A673 (cell line): ENCODE results near the gene PTGES2. TPM values are rescaled to one million over a fixed set of nuclear protein-coding genes. Genes with fewer than 3 reads are reported as not detected.

Experiments
- BruUV-seq: library from RNA; stranded (reverse); fragments of 400-500 nt; replicated peaks from 2 replicates; lab custom pipeline; 2021; lab: Mats Ljungman, UMichigan
- CTCF ChIA-PET: fragments of 300-600 bp; sonication (Branson Sonifier 250); formaldehyde crosslinking; loops from one replicate; lab custom pipeline; 2022; ENCODE audit warnings: antibody characterized with exemption; lab: Charles Lee
- POLR2A ChIA-PET: fragments of 300-600 bp; sonication (Branson Sonifier 250); formaldehyde crosslinking; loops from one replicate; lab custom pipeline; 2022; ENCODE audit warnings: antibody characterized with exemption; ENCODE audit not compliant: low non-redundant PET; lab: Charles Lee
- DNase-seq: peaks from one replicate; pipeline ENCODE4 v3.0.0-alpha.2; 2015; ENCODE audit warnings: low spot score
- H3K27ac ChIP-seq: fragments of 200-600 bp; sonication (generic); 2 replicates; pipeline ENCODE4 v1.5.1; 2016; ENCODE audit warnings: mixed run types, low read depth, mild to moderate bottlenecking, mixed read lengths, antibody characterized with exemption, low read length; ENCODE audit not compliant: poor library complexity, severe bottlenecking
- H3K27me3 ChIP-seq: fragments of 200-600 bp; sonication (generic); replicated peaks from 2 replicates; pipeline ENCODE4 v1.6.1; 2017; ENCODE audit warnings: mixed run types, low read depth, mild to moderate bottlenecking, mixed read lengths, antibody characterized with exemption, low read length; ENCODE audit not compliant: insufficient read depth, poor library complexity
- H3K36me3 ChIP-seq: fragments of 200-600 bp; sonication (generic); 2 replicates; pipeline ENCODE4 v1.6.1; 2016; ENCODE audit warnings: mixed run types, mild to moderate bottlenecking, mixed read lengths, antibody characterized with exemption, low read length; ENCODE audit not compliant: insufficient read depth, poor library complexity, severe bottlenecking
- H3K4me1 ChIP-seq: fragments of 200-600 bp; sonication (generic); 2 replicates; pipeline ENCODE4 v1.6.1; 2017; ENCODE audit warnings: mixed run types, mild to moderate bottlenecking, mixed read lengths, antibody characterized with exemption, low read length; ENCODE audit not compliant: insufficient read depth, poor library complexity, severe bottlenecking
- H3K4me3 ChIP-seq: fragments of 200-600 bp; sonication (generic); 2 replicates; pipeline ENCODE4 v1.5.1; 2016; ENCODE audit warnings: low read depth, mixed run types, mild to moderate bottlenecking, mixed read lengths, low read length; ENCODE audit not compliant: poor library complexity, severe bottlenecking
- H3K9me3 ChIP-seq: fragments of 200-600 bp; sonication (generic); 2 replicates; pipeline ENCODE4 v1.6.1; 2016; ENCODE audit warnings: mixed run types, low read depth, mild to moderate bottlenecking, mixed read lengths, antibody characterized with exemption, low read length; ENCODE audit not compliant: poor library complexity, severe bottlenecking
- EZH2 ChIP-seq: fragments of 200-600 bp; sonication (generic); IDR thresholded peaks from 2 replicates; pipeline ENCODE4 v1.6.1; 2017; ENCODE audit warnings: borderline replicate concordance, low read depth, mild to moderate bottlenecking, mixed read lengths, antibody characterized with exemption, low read length; ENCODE audit not compliant: poor library complexity, severe bottlenecking
- intact Hi-C: fragments of 100-400 bp; cut with micrococcal nuclease; formaldehyde crosslinking; loops from one replicate; pipeline ENCODE4 v1.10.0; 2022; ENCODE audit not compliant: unreplicated experiment
- total RNA-seq: library from RNA; stranded (reverse); gene quantifications from 2 replicates; pipeline ENCODE4 v1.2.3, GENCODE V29; 2021
- TF ChIP-seq, protein P1 (sequence below): fragments of 300-800, 200-600 bp; sonication (generic); conservative IDR thresholded peaks from 2 replicates; pipeline ENCODE4 v1.5.1; 2017; ENCODE audit warnings: low read depth, mild to moderate bottlenecking, antibody characterized with exemption, low read length, moderate library complexity, mixed read lengths

Gene PTGES2
- total RNA-seq, 1 experiment from 2014 or later, result 122 TPM

GRCh38 chr9:128159784-128160602, 32.5 kb upstream of the PTGES2 start, which contains the start of gene BBLN:
BBLN (plus strand) TSS chr9:128160265; CDS start chr9:128160408, 143 bp downstream.
- POLR2A ChIA-PET, result interaction anchor here (0.6 kb wide), 1 partner anchor 296 kb away, joined by 11 read pairs; the partner anchor contains the start of gene ODF2
- intact Hi-C loops, result no loop called here
- H3K27me3 ChIP-seq, result no peaks in the 10 kb centered on the region
- CTCF ChIA-PET, result interaction anchor here (0.6 to 1.0 kb wide), 2 partner anchors 31 to 1570 kb away, joined by 3 to 5 read pairs; no protein-coding TSS in a partner anchor
- H3K4me1 ChIP-seq, result peaks cover 7% of the 10 kb centered on the region
- TF ChIP-seq, protein P1, sequence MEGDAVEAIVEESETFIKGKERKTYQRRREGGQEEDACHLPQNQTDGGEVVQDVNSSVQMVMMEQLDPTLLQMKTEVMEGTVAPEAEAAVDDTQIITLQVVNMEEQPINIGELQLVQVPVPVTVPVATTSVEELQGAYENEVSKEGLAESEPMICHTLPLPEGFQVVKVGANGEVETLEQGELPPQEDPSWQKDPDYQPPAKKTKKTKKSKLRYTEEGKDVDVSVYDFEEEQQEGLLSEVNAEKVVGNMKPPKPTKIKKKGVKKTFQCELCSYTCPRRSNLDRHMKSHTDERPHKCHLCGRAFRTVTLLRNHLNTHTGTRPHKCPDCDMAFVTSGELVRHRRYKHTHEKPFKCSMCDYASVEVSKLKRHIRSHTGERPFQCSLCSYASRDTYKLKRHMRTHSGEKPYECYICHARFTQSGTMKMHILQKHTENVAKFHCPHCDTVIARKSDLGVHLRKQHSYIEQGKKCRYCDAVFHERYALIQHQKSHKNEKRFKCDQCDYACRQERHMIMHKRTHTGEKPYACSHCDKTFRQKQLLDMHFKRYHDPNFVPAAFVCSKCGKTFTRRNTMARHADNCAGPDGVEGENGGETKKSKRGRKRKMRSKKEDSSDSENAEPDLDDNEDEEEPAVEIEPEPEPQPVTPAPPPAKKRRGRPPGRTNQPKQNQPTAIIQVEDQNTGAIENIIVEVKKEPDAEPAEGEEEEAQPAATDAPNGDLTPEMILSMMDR, result no peak
- no peak for TF ChIP-seq EZH2
- peaks cover 17% of the 10 kb centered on the region for H3K36me3 ChIP-seq
- no TSS peak for BruUV-seq
- H3K9me3 ChIP-seq, result no peaks in the 10 kb centered on the region
- peak within 1 kb of the TSS; percentile 58 for H3K4me3 ChIP-seq
- peak; percentile 95 for DNase-seq
- peak within 1 kb of the TSS; percentile 60 for H3K27ac ChIP-seq

DNA sequence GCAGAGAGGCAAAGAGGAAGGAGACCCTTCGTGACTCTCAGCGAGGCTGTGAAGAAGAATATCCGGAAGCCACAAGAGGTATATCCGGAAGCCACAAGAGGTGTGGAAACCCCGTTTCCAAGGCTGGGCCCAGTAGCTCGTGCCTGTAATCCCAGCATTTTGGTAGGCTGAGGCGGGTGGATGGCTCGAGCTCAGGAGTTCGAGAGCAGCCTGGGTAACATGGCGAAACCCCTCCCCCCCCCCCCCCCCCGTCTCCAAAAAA, 31.9 kb upstream of the PTGES2 start:
- peak overlapping the region; percentile 58 for H3K4me3 ChIP-seq
- no peaks in the 10 kb centered on the region for H3K9me3 ChIP-seq
- H3K4me1 ChIP-seq, result peaks cover 7% of the 10 kb centered on the region
- DNase-seq, result no peak
- TF ChIP-seq EZH2, result no peak
- TF ChIP-seq, protein P1, result no peak
- no peaks in the 10 kb centered on the region for H3K27me3 ChIP-seq
- ChIA-PET POLR2A (no interaction called here), CTCF (interaction anchor here (1.0 kb wide), 1 partner anchor 31 kb away, joined by 3 read pairs; no protein-coding TSS in a partner anchor)
- H3K36me3 ChIP-seq, result peaks cover 14% of the 10 kb centered on the region
- intact Hi-C loops, result no loop called here
- no TSS peak for BruUV-seq
- H3K27ac ChIP-seq, result peak overlapping the region; percentile 51

- Histone ChIP-seq H3K9me3 (no peaks in the 10 kb centered on the region), H3K36me3 (no peaks in the 10 kb centered on the region), H3K4me1 (peaks cover 7% of the 10 kb centered on the region), H3K27ac (no peak overlapping the region), H3K4me3 (no peak overlapping the region), H3K27me3 (no peaks in the 10 kb centered on the region)
- intact Hi-C loops, result no loop called here
- CTCF ChIA-PET, result no interaction called here
- DNase-seq, result no peak
- no TSS peak for BruUV-seq
- no peak for TF ChIP-seq EZH2
- TF ChIP-seq, protein P1, result no peak
- POLR2A ChIA-PET, result no interaction called here
Observed at GRCh38 chr9:128155736-128156500, 28.4 kb upstream of the PTGES2 start.
